GM10847 (cell line): Measurements from ENCODE around the gene ATP4B.

Experiments
- POLR2A ChIP-seq: IDR thresholded peaks from 2 replicates; pipeline ENCODE4 v1.6.1; 2011; ENCODE audit not compliant: insufficient read length; ENCODE audit errors: extremely low read depth

The ATP4B gene

DNA sequence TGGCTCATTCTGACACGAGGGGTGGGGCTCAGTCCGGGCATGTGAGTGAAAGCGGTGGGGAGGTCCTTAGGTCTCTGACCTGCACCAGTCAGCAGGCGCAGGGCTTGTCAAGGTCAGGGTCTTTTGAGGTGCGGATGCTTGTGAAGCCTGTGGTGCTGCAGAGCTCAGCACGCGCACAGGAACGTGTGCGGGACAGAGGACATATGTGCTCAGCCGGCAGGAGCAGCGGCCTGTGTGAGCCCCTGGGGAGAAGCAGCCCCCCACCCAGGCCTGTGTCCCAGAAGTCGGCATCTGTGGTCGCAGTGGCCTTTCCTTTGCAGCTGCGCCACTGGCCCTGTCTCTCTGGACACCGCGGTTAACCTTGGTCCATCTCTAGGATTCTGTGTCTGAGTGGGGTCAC lies 30.9 kb downstream of the ATP4B start:
- no peak for TF ChIP-seq POLR2A

DNA sequence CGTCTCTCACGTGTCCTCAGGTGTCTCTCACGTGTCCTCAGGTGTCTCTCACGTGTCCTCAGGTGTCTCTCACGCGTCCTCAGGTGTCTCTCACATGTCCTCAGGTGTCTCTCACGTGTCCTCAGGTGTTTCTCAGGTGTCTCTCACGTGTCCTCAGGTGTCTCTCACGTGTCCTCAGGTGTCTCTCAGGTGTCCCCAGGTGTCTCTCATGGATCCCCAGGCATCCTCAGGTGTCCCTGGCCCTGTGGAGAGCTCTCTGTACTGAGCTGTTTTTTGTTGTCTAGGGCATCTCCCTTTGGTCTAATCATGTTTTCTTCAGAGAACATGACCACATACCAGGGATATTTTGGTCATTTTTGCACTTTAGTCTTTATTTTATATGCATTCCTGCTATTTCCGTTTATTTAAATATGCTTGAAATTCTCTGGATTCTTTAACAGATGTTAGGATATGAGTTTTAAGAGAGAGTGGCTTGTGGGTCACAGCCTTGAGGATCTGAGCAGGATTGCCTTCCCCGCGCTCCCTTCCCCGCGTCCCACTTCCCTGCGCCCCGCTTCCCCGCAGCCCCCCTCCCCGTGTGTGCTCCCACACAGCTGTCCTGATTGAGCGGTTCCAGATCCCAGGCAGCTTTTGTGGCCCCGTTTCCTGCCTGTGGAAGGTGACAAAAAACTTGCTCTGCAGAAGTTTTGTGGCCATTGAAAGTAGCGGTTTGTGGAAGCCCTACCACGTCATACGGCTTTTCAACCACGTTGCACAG lies 31.9 kb downstream of the ATP4B start:
- no peak for TF ChIP-seq POLR2A

DNA sequence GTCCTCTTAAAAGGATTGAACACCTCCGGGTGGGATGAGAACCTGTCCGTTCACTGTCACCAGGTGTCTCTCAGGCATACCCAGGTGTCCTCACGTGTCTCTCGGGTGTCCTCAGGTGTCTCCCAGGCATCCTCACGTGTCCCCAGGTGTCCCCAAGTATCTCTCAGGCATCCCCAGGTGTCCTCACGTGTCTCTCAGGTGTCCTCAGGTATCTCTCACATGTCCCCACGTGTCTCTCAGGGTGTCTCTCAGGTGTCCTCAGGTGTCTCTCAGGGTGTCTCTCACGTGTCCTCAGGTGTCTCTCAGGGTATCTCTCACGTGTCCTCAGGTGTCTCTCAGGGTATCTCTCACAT lies 33.8 kb downstream of the ATP4B start:
- TF ChIP-seq POLR2A = no peak

DNA sequence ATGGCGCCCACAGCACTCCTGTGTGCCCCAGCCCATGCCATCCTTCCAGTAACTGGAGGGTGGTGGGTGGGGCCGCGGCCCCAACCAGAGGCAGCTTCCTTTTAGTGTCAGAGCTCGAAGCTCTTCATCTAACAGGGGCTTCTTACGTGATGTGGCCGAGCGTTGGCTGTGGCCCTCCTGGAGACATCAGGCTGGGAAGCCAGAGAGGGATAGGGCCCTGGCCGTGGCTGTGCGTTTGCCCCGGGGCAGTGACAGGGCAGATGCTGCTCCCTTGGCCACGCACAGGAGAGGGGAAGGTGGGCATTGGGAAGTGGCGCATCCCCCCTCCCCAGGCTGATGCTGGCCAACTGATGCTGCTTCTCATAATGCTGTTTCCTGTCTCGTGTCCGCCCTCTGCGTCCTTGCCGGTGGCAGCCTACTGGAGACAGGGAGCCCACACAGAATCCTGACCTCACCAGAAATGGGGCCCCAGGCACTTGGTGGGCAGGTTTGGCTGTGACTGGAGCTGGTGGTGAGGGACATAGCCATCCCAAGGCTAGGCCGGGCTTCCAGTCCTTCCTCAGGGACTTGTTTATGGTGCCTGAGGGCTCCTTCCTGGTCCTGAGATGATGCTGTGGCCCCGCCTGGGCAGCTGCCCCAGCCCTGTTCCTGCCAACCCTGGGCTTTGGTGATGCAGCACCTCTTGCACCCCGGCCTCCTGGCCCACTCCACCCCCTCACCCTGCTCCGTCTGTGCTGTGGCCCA lies 34.3 kb downstream of the ATP4B start:
- TF ChIP-seq POLR2A = no peak

DNA sequence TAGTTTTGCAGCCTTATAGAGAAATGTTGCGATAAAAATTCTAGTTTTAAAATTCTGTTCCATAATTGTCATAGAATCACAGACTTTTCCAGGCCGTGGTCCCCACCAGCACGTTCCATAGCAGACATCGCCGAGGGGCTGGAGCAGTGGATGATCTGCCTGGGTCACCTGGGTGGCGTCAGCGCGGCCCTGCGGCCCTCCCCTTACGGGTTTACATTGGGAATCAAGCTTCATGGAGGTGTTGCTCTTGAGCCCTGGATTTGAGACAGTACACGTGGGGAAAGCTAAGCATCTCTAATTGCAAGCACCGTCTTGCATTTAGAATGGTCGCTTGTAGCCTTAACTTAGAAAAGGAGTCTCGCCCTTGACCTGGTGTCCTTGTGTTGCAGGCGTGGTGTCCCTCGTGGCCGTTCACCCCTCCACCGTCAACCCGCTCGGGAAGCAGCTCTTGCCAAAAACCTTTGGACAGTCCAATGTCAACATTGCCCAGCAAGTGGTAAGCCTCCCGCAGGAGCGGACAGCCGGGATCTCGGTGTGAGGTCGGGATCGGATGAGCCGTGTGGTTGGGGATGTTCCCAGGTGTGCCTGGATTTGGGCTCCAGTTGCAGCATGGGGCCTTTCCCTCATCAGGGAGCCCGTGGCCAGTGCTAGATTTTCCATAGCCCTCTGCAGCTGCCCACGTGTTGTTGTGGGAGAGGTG lies 35.1 kb downstream of the ATP4B start:
- TF ChIP-seq POLR2A = no peak

DNA sequence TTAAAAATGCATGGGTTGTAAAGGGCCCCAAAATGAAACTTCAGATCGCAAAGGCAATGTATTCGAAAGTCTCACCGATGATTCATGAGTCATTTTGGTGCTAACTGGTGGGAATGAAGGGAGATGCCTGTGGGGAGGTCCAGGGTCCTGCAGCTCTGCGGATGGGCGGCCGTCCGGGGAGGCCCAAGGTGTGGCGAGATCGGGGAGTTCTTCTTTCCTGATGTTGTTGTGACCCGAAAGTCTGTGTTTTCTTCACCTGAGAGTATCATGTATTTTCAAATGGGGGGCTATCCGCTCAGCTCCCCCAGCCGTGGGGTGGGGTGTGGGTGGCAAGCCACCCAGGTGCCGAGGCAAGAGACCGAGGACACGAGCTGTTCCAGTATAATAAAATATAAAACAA lies 37.0 kb downstream of the ATP4B start:
- no peak for TF ChIP-seq POLR2A

DNA sequence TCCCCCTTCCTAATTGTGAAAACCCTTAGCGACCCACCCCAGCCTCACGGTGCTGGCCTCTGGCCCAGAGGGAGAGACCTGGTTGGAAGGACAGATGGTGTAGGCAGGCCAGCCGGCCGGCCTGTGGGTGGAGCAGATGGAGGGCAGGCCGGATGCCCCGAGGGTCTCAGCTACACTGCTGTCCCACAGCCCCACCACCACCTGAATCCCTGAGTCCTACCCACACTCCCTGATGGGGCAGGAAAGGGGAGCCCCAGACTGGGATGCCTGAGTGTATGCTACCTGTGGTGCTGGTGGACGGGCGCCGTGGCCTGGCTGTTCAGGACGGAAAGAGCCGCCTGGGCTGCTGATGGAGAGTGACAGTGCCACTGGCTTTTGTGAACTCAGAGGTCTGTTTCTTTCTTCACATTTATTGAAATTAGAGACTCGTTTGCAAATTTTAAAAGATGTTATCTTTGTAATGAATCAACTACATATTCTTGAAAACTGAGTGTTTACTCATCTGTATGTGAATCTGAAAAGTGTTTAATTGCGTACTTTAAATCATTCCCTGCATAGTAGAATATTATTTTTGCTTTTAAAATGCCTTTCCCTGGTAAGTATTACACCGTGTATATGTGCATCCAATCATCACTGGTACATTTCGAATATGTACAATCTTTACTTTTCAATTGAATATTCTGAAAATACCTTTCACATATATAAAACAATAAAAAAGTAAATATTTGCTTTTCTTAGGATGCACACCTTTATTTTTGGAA lies 37.8 kb downstream of the ATP4B start:
- TF ChIP-seq POLR2A = no peak

DNA sequence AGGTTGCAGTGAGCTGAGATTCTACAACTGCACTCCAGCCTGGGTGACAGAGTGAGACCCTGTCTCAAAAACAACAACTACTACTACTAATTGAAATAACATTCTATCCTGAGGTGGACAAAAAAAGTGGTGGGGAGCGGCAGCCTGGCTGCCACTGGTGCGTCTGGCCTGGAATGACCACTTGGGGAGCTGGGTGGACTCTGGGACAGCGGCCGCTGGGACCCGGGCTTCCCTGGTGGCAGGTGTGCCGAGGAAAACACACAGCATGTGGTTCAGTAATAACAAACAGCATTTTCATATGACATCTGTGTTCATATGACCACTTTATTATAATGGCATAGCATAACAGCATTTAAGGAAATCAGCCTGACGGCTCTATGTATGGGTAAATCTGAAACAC lies 39.5 kb downstream of the ATP4B start:
- TF ChIP-seq POLR2A = no peak

DNA sequence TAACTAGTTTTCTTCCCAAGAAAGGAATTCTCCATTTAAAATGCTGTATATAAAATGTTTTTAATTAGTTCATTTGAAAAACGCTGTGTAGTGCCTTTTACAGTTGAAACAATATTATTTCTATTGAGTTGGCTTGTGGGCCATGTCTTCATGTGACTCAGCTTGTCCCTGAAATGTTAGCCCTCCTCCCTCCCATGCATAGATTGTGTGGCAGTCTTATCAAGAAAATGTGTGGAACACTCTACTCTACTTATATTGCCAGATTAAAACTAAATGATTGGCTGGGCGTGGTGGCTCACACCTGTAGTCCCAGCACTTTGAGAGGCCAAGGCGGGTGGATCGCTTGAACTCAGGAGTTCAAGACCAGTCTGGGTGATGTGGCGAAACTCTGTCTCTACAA lies 40.0 kb downstream of the ATP4B start:
- no peak for TF ChIP-seq POLR2A

DNA sequence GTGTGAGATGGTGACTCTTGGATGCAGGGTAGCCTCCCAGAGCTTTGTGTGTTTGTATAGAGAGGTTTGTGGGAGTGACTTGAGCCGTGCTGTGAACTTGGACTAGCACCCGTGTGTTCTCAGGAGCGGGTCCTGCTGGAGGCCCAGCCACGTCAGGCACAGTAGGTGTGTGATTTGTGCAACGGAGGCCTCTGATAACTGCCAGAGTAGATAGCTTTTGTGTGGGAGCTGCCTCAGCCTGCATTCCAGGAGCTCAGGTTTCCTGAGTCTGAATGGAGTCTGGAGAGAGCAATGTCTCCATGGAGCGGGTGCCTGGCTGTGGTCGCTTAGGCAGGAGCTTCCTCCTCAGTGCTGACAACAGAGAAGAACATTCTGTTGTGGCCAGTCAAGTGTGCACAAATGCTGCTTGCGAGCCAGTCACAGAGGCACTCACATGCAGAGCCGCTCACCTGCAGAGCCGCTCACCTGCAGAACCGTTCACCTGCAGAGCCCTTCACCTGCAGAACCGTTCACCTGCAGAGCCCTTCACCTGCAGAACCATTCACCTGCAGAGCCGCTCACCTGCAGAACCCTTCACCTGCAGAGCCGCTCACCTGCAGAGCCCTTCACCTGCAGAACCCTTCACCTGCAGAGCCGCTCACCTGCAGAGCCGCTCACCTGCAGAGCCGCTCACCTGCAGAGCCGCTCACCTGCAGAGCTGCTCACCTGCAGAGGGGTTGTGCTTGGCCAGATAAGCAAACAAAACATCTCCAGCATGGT lies 40.8 kb downstream of the ATP4B start:
- TF ChIP-seq POLR2A = no peak

DNA sequence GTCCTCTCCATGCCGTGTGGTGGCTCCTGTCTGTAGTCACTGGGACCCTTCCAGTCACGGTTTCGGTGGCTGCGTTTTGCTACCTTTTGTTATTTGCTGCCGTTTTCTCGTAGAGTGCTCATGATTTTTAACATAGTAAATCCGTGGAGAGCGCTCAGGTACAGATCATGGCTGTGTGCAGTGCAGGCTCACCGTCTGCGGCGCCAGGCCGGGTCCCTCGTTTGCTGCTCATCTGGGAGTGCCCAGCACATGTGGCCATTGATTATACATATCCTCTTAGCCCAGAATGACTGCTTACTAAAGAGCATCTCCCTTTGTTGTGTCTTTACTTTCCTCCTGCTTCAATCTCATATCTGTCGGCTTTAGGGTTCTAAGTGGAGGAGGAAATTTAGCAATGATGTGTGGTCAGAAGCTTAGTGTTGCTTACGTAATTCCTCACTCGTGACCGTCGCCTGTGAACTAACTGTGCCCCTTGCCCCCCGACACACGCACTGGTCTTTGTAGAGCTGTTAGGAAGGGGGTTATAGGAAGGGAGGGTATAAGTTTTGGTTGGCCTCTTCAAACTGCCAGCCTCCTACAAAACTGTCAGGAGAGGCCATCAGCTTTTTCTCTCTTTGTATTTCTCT lies 41.6 kb downstream of the ATP4B start:
- TF ChIP-seq POLR2A = no peak

DNA sequence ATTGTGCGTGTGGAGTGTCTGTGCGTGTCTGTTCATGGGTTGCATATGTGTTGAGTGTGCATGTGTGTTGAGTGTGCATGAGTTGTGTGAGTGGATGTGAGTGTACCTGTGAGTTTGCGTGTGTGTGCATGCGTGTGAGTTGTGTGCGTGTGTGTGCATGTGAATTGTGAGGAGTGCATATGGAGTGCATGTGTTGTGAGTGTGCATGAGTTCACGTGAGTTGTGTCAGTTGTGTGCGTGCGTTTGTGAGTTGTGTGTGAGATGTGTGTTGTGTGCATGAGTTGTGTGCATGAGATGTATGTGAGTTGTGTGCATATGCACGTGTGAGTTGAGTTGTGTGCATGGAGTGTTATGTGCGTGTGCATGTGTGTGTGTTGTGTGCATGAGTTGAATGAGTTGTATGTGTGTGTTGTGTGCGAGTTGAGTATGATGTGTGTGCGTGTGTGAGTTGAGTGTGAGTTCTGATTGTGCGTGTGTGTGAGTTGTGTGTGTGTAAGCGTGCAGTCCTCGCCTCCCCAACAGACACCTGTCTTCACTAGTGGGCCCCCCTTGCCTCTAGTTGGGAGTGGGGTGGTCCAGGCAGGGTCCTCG lies 44.1 kb downstream of the ATP4B start:
- TF ChIP-seq POLR2A = no peak

DNA sequence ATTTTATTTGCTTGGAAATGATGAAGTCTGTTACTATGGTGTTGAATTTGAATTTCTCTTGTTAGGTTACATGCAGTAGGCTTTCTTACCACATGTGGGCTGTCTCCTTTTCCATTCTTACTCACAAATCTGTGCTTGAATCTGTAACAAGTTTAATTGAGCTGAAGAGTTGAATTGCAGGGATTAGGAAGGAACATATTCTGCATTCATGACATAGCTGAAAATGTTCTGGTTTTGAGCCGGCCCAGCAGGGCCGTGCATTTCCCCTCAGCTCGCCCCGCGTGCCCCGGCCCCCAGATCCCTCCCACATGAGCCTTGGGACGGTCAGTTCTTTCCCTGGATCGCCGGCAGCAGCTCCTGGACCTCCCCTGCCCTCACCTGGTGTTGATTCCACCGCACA lies 45.4 kb downstream of the ATP4B start:
- TF ChIP-seq POLR2A = no peak

DNA sequence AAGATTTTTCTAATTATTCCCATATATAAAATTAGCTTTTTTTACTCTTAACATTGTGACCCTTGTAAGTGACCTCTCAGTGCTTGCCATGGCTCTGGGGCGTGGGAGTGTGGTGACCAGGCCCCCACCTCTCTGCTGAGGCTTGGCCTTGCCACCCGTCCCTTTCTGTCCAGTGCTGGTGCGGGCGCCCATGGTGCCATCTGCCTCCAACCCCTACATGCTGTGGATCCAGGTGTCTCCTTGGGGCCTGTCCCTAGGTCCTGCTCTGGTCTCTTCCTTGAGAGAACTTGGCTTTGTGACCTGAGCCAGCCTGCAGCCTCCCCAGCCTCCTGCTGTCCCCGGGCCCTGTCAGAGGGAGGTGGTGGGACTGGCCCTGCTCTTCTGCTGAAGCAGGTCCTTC lies 46.0 kb downstream of the ATP4B start:
- no peak for TF ChIP-seq POLR2A
